Liver (tissue), 9 donors: Measurements from ENCODE around the gene NFATC4. TPM values are rescaled to one million over a fixed set of nuclear protein-coding genes. Genes with fewer than 3 reads are reported as not detected.

Source experiments
- DNase-seq: peaks from one replicate; pipeline ENCODE4 v3.0.0-alpha.2; 2017; ENCODE audit warnings: low spot score
- H3K27ac ChIP-seq, 2 donors: one replicate each; pipeline ENCODE4 v1.7.0; 2013; ENCODE audit warnings: inconsistent platforms in 2 of 2, low read length in 2 of 2, control low read depth in 1 of 2, low read depth in 1 of 2, mild to moderate bottlenecking in 1 of 2
- H3K27me3 ChIP-seq, 4 donors: one replicate each; pipeline versions ENCODE4 v1.6.1 to v1.7.0; 2013; ENCODE audit warnings: low read length in 3 of 4, inconsistent platforms in 1 of 4, mild to moderate bottlenecking in 1 of 4, moderate library complexity in 1 of 4; ENCODE audit not compliant: control insufficient read depth in 4 of 4, insufficient read depth in 4 of 4
- H3K36me3 ChIP-seq, 4 donors: one replicate each; pipeline versions ENCODE4 v1.6.1 to v1.7.0; 2013; ENCODE audit warnings: low read length in 3 of 4, mild to moderate bottlenecking in 3 of 4, low read depth in 1 of 4, moderate library complexity in 1 of 4; ENCODE audit not compliant: control insufficient read depth in 4 of 4, insufficient read depth in 3 of 4
- H3K4me1 ChIP-seq, 4 donors: one replicate each; pipeline versions ENCODE4 v1.6.1 to v1.7.0; 2013; ENCODE audit warnings: low read length in 3 of 4, mild to moderate bottlenecking in 3 of 4, moderate library complexity in 1 of 4; ENCODE audit not compliant: control insufficient read depth in 4 of 4, insufficient read depth in 4 of 4
- H3K4me3 ChIP-seq, 3 donors: one replicate each; pipeline versions ENCODE4 v1.6.1 to v1.7.0; 2013; ENCODE audit warnings: low read length in 3 of 3, control low read depth in 1 of 3, low read depth in 1 of 3, mild to moderate bottlenecking in 1 of 3
- H3K9ac ChIP-seq, 2 donors: one replicate each; pipeline ENCODE4 v1.7.0; 2013; ENCODE audit warnings: low read length in 2 of 2, mild to moderate bottlenecking in 2 of 2, moderate library complexity in 2 of 2, control low read depth in 1 of 2, low read depth in 1 of 2
- H3K9me3 ChIP-seq, 4 donors: one replicate each; pipeline versions ENCODE4 v1.6.1 to v1.7.0; 2013; ENCODE audit warnings: low read length in 3 of 4; ENCODE audit not compliant: control insufficient read depth in 4 of 4
- ATF3 ChIP-seq: IDR thresholded peaks from 2 replicates; pipeline ENCODE4 v1.6.1; 2016; ENCODE audit warnings: antibody characterized with exemption
- EGR1 ChIP-seq, 2 donors: IDR thresholded peaks; 2 replicates each; pipeline ENCODE4 v1.6.1; 2016 to 2018; ENCODE audit warnings: antibody characterized with exemption in 2 of 2, low read depth in 2 of 2
- FOXA1 ChIP-seq: IDR thresholded peaks from 2 replicates; pipeline ENCODE4 v1.6.1; 2016; ENCODE audit warnings: antibody characterized with exemption
- FOXA2 ChIP-seq: IDR thresholded peaks from 2 replicates; pipeline ENCODE4 v1.6.1; 2016; ENCODE audit warnings: antibody characterized with exemption
- GABPA ChIP-seq, 2 donors: IDR thresholded peaks in 1 of 2; conservative IDR thresholded peaks in 1 of 2; 2 replicates each; pipeline ENCODE4 v1.6.1; 2016; ENCODE audit warnings: antibody characterized with exemption in 2 of 2, mild to moderate bottlenecking in 1 of 2, moderate library complexity in 1 of 2
- HNF4A ChIP-seq, 2 donors: conservative IDR thresholded peaks; 2 replicates each; pipeline ENCODE4 v1.6.1; 2016; ENCODE audit warnings: antibody characterized with exemption in 2 of 2, mild to moderate bottlenecking in 2 of 2
- HNF4G ChIP-seq: IDR thresholded peaks from 2 replicates; pipeline ENCODE4 v1.6.1; 2016; ENCODE audit warnings: antibody characterized with exemption
- JUND ChIP-seq, 2 donors: IDR thresholded peaks; 2 replicates each; pipeline ENCODE4 v1.6.1; 2016; ENCODE audit warnings: antibody characterized with exemption in 2 of 2
- NR2F2 ChIP-seq: IDR thresholded peaks from 2 replicates; pipeline ENCODE4 v1.6.1; 2016; ENCODE audit warnings: antibody characterized with exemption
- RAD21 ChIP-seq, 2 donors: IDR thresholded peaks; 2 replicates each; pipeline ENCODE4 v1.6.1; 2016; ENCODE audit warnings: antibody characterized with exemption in 2 of 2, mild to moderate bottlenecking in 2 of 2
- RXRA ChIP-seq, 2 donors: IDR thresholded peaks; 2 replicates each; pipeline ENCODE4 v1.6.1; 2017 to 2018; ENCODE audit warnings: antibody characterized with exemption in 2 of 2, mild to moderate bottlenecking in 1 of 2
- SP1 ChIP-seq: IDR thresholded peaks from 2 replicates; pipeline ENCODE4 v1.6.1; 2018; ENCODE audit warnings: antibody characterized with exemption, mild to moderate bottlenecking
- TAF1 ChIP-seq: conservative IDR thresholded peaks from 2 replicates; pipeline ENCODE4 v1.6.1; 2016; ENCODE audit warnings: antibody characterized with exemption, mild to moderate bottlenecking
- YY1 ChIP-seq: IDR thresholded peaks from 2 replicates; pipeline ENCODE4 v1.6.1; 2016; ENCODE audit warnings: antibody characterized with exemption, mild to moderate bottlenecking
- WGBS: extraction: QIAGEN DNeasy Blood & Tissue Kit; methylation state at CpG from one replicate; pipeline ENCODE4 v1.1.7; 2013; 5-methylcytosine and 5-hydroxymethylcytosine counted together
- polyA plus RNA-seq, 2 donors: library from polyadenylated mRNA; stranded (reverse) in 1 of 2; unstranded in 1 of 2; fragments of 200-250 nt in 1 of 2; fragments of >200 nt in 1 of 2; fragmentation: Nextera tagmentation in 1 of 2; extraction: Ambion mirVana in 1 of 2; gene quantifications; one replicate each; pipeline versions ENCODE4 v1.2.1 to v1.2.3, GENCODE V29; 2013 to 2015
- total RNA-seq, 2 donors: library from RNA; depleted of rRNA; stranded (reverse); fragments of >200 nt; gene quantifications; one replicate each; pipeline ENCODE4 v1.2.3, GENCODE V29; 2014
- TF ChIP-seq, protein P1 (sequence below): IDR thresholded peaks from 2 replicates; pipeline ENCODE4 v1.6.1; 2016; ENCODE audit warnings: antibody characterized with exemption
- TF ChIP-seq, protein P2 (sequence below): fragments of 150-350 bp; IDR thresholded peaks from 2 replicates; pipeline ENCODE4 v1.5.1; 2017; ENCODE audit warnings: improper control_type of control experiment, low read depth, low read length; ENCODE audit not compliant: missing input control
- TF ChIP-seq, protein P3 (sequence below): IDR thresholded peaks from 2 replicates; pipeline ENCODE4 v1.6.1; 2016; ENCODE audit warnings: antibody characterized with exemption
- TF ChIP-seq, protein P4 (sequence below): IDR thresholded peaks from 2 replicates; pipeline ENCODE4 v1.6.1; 2016; ENCODE audit warnings: antibody characterized with exemption, mild to moderate bottlenecking
- donor health status: healthy.
- donor health status: healthy.
- donor health status: healthy.
- donor health status: healthy.
- donor health status: healthy.

NFATC4 gene
- total and polyA plus RNA-seq, 4 donors: 1.0 to 3.6 (median 1.8) TPM

GRCh38 chr14:24366721-24367513 is 1.1 kb upstream of the NFATC4 start:
- Histone ChIP-seq H3K9me3 (no peaks in the 10 kb centered on the region), H3K27ac (peak overlapping the region; percentile 44 to 70), H3K9ac (no peak overlapping the region), H3K36me3 (no peaks in the 10 kb centered on the region), H3K4me3 (peak overlapping the region in 1 of 3 donors; percentile 31), H3K4me1 (peaks cover 0 to 5% (median 1%) of the 10 kb centered on the region in 4 donors), H3K27me3 (peaks cover 0 to 5% (median 0%) of the 10 kb centered on the region in 4 donors)
- DNase-seq: peak; percentile 66
- 20% methylated on average over 40 of the region's 40 CpGs for WGBS
- no peak for TF ChIP-seq HNF4G
- TF ChIP-seq SP1: peak; percentile 2
- TF ChIP-seq GABPA (IDR thresholded peaks at IDR 0.05 in 1 of 2, conservative IDR thresholded peaks at IDR 0.05 in 1 of 2): no peak

DNA sequence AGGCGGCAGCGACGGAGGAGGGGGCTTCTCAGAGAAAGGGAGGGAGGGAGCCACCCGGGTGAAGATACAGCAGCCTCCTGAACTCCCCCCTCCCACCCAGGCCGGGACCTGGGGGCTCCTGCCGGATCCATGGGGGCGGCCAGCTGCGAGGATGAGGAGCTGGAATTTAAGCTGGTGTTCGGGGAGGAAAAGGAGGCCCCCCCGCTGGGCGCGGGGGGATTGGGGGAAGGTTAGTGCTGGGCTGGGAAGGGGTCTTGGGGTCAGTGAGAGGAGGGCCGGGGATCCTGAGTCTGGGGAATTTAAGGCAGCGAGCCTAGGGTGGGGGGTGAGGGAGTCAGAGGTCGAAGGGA is 203 bp downstream of the NFATC4 start:
- peak overlapping the region; percentile 54 to 65 for H3K27ac ChIP-seq

More for the DNA sequence above, 203 bp downstream of the NFATC4 start:
- 4% methylated on average over 15 of the region's 15 CpGs for WGBS
- H3K36me3 ChIP-seq: no peaks in the 10 kb centered on the region
- H3K4me3 ChIP-seq: peak overlapping the region in 1 of 3 donors; percentile 28
- H3K9ac ChIP-seq: no peak overlapping the region
- peaks cover 0 to 5% (median 3%) of the 10 kb centered on the region in 4 donors for H3K4me1 ChIP-seq
- H3K9me3 ChIP-seq: no peaks in the 10 kb centered on the region
- H3K27me3 ChIP-seq: peaks cover 0 to 5% (median 0%) of the 10 kb centered on the region in 4 donors
- TF ChIP-seq RXRA (IDR thresholded peaks at IDR 0.05) (no peak), NR2F2 (no peak), TAF1 (no peak), HNF4A (conservative IDR thresholded peaks at IDR 0.05) (no peak), RAD21 (IDR thresholded peaks at IDR 0.05) (no peak), YY1 (no peak), SP1 (no peak), GABPA (IDR thresholded peaks at IDR 0.05 in 1 of 2, conservative IDR thresholded peaks at IDR 0.05 in 1 of 2) (no peak), FOXA2 (no peak), JUND (IDR thresholded peaks at IDR 0.05) (no peak), HNF4G (no peak), FOXA1 (no peak), EGR1 (IDR thresholded peaks at IDR 0.05; ENCODE audit: low read depth in 2 of 2) (no peak), ATF3 (no peak)
- TF ChIP-seq, protein P1, sequence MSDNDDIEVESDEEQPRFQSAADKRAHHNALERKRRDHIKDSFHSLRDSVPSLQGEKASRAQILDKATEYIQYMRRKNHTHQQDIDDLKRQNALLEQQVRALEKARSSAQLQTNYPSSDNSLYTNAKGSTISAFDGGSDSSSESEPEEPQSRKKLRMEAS: no peak
- TF ChIP-seq, protein P2, sequence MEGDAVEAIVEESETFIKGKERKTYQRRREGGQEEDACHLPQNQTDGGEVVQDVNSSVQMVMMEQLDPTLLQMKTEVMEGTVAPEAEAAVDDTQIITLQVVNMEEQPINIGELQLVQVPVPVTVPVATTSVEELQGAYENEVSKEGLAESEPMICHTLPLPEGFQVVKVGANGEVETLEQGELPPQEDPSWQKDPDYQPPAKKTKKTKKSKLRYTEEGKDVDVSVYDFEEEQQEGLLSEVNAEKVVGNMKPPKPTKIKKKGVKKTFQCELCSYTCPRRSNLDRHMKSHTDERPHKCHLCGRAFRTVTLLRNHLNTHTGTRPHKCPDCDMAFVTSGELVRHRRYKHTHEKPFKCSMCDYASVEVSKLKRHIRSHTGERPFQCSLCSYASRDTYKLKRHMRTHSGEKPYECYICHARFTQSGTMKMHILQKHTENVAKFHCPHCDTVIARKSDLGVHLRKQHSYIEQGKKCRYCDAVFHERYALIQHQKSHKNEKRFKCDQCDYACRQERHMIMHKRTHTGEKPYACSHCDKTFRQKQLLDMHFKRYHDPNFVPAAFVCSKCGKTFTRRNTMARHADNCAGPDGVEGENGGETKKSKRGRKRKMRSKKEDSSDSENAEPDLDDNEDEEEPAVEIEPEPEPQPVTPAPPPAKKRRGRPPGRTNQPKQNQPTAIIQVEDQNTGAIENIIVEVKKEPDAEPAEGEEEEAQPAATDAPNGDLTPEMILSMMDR: no peak
- TF ChIP-seq, protein P3, sequence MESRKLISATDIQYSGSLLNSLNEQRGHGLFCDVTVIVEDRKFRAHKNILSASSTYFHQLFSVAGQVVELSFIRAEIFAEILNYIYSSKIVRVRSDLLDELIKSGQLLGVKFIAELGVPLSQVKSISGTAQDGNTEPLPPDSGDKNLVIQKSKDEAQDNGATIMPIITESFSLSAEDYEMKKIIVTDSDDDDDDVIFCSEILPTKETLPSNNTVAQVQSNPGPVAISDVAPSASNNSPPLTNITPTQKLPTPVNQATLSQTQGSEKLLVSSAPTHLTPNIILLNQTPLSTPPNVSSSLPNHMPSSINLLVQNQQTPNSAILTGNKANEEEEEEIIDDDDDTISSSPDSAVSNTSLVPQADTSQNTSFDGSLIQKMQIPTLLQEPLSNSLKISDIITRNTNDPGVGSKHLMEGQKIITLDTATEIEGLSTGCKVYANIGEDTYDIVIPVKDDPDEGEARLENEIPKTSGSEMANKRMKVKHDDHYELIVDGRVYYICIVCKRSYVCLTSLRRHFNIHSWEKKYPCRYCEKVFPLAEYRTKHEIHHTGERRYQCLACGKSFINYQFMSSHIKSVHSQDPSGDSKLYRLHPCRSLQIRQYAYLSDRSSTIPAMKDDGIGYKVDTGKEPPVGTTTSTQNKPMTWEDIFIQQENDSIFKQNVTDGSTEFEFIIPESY: no peak
- TF ChIP-seq, protein P4, sequence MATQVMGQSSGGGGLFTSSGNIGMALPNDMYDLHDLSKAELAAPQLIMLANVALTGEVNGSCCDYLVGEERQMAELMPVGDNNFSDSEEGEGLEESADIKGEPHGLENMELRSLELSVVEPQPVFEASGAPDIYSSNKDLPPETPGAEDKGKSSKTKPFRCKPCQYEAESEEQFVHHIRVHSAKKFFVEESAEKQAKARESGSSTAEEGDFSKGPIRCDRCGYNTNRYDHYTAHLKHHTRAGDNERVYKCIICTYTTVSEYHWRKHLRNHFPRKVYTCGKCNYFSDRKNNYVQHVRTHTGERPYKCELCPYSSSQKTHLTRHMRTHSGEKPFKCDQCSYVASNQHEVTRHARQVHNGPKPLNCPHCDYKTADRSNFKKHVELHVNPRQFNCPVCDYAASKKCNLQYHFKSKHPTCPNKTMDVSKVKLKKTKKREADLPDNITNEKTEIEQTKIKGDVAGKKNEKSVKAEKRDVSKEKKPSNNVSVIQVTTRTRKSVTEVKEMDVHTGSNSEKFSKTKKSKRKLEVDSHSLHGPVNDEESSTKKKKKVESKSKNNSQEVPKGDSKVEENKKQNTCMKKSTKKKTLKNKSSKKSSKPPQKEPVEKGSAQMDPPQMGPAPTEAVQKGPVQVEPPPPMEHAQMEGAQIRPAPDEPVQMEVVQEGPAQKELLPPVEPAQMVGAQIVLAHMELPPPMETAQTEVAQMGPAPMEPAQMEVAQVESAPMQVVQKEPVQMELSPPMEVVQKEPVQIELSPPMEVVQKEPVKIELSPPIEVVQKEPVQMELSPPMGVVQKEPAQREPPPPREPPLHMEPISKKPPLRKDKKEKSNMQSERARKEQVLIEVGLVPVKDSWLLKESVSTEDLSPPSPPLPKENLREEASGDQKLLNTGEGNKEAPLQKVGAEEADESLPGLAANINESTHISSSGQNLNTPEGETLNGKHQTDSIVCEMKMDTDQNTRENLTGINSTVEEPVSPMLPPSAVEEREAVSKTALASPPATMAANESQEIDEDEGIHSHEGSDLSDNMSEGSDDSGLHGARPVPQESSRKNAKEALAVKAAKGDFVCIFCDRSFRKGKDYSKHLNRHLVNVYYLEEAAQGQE: no peak
- no peak for DNase-seq
